ENCODE data around the gene FRS2.

FRS2 gene

GRCh38 chr12:69523433-69524330 lies 53.5 kb downstream of the FRS2 start:
- H3K4me3 ChIP-seq (replicated peaks; ENCODE audit: low read depth, low read length), result no peak overlapping the region
- no peak for TF ChIP-seq CTCF (IDR thresholded peaks at IDR 0.05; ENCODE audit: low read depth, low read length, missing control alignments)
- no peak for DNase-seq (ENCODE audit: extremely low read depth, low read depth)

- no peak overlapping the region for H3K4me3 ChIP-seq (replicated peaks; ENCODE audit: low read depth, low read length)
- no peak for DNase-seq (ENCODE audit: extremely low read depth, low read depth)
- TF ChIP-seq CTCF (IDR thresholded peaks at IDR 0.05; ENCODE audit: low read depth, low read length, missing control alignments), result no peak
Measured at GRCh38 chr12:69524331-69524630, 54.1 kb downstream of the FRS2 start.

- DNase-seq (ENCODE audit: extremely low read depth, low read depth), result no peak
- no peak overlapping the region for H3K4me3 ChIP-seq (replicated peaks; ENCODE audit: low read depth, low read length)
- TF ChIP-seq CTCF (IDR thresholded peaks at IDR 0.05; ENCODE audit: low read depth, low read length, missing control alignments), result no peak
Measured at GRCh38 chr12:69524755-69525469, 54.7 kb downstream of the FRS2 start.

GRCh38 chr12:69527506-69528272 lies 57.5 kb downstream of the FRS2 start:
- TF ChIP-seq CTCF (IDR thresholded peaks at IDR 0.05; ENCODE audit: low read depth, low read length, missing control alignments), result no peak
- no peak overlapping the region for H3K4me3 ChIP-seq (replicated peaks; ENCODE audit: low read depth, low read length)

GRCh38 chr12:69529021-69529420 lies 58.8 kb downstream of the FRS2 start:
- DNase-seq (ENCODE audit: extremely low read depth, low read depth), result no peak
- no peak for TF ChIP-seq CTCF (IDR thresholded peaks at IDR 0.05; ENCODE audit: low read depth, low read length, missing control alignments)
- H3K4me3 ChIP-seq (replicated peaks; ENCODE audit: low read depth, low read length), result no peak overlapping the region

More at GRCh38 chr12:69527506-69528272, 57.5 kb downstream of the FRS2 start:
- no peak for DNase-seq (ENCODE audit: extremely low read depth, low read depth)

GRCh38 chr12:69533844-69534243 lies 63.7 kb downstream of the FRS2 start:
- no peak overlapping the region for H3K4me3 ChIP-seq (replicated peaks; ENCODE audit: low read depth, low read length)
- no peak for TF ChIP-seq CTCF (IDR thresholded peaks at IDR 0.05; ENCODE audit: low read depth, low read length, missing control alignments)

More at GRCh38 chr12:69533844-69534243, 63.7 kb downstream of the FRS2 start:
- no peak for DNase-seq (ENCODE audit: extremely low read depth, low read depth)

Data from HFF-Myc (cell line).